ENCODE data around the gene TOR4A.
A peak's percentile ranks its signal among the peaks of the same experiment; 100 is the strongest.

TOR4A gene

DNA sequence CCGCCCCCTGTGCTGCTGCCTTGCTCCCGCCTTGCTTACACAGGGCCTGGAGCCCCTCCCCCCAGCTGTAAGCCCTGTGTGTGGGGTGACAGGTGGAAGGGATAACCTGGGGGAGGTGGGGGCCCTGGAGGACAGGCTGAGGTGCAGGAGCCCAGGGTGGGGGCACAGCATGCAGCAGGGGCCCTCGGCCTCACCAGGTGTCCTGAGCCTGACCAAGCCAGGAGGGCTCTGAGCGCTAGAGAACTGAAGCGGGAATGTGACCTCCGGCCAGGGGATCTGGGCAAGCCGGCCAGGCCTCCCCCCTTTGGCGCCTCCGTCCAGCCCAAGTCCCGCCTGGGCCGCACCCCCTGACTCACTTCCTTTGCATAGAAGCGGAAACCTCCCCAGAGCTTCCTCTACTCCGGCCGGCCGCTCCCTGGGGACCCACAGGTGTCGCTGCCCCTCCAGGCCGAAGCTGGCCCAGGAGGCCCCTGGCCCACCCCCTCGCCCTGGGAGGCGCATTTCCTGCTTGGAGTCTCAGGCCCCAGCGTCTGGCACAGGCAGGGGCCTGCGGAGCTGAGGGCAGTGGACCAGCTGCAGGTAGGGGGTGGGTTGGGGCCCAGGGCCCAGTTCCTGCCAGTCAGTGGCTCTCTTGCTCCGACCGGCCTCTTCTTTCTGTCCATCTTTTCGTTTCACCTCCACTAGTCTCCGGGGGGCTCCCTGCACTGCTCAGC lies at the start of gene TOR4A:
TSS of gene TOR4A (plus strand) at position 398 of the 713 bp plus-strand sequence. CDS start 964 bp downstream, outside the sequence.
- DNase-seq, result no peak

DNA sequence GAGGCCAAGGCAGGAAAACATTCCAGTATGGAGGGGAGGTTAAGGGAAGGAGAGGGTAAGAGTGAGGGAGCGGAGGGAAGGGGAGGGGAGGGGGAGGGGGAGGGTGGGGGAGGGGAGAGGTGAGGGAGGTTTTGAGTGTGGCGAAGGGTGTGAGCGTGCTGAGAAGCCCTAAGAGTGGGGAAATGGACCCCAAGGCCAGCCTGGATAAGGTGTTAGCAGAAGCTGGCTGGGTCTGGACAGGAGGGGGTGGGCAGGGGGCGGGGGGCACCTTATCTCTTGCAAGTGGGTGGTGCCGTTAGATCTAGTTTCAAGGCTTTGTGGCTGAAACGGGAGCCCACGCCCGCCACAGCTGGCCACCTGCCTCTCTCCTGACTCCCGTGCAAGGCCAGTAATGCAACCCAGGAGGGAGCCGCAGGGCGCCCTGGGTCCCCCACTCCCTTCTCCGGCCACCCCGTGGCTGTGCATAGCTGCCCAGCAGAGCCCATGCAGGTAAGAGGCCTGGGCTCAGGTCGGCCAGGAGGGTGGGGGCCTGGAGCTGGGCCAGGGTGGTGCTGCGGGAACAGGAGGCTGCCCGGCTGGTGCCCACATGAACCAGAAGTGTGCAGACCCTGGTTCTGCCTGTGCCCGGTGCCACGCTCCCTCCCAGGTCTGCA lies 49.5 kb upstream of the TOR4A start:
- DNase-seq, result no peak

DNA sequence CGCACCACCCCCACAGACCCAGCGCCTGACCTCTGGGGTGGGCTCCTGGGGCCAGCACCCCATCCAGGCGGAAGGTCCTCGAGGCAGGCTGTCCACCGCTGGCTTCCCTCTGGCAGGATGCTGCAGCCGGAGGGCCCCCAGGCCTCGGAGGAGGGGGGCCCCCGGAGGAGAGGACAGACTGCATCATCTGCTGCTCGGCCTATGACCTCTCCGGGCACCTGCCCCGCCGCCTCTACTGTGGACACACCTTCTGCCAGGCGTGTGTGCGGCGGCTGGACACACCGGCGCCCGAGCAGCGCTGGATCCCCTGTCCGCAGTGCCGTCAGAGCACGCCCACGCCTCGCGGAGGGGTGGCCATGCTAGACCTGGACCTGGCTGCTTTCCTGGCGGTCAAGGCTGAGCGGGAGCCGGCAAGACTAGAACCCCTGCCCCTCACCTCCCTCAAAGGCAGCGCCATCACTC lies 49.0 kb upstream of the TOR4A start:
- no peak for DNase-seq

DNA sequence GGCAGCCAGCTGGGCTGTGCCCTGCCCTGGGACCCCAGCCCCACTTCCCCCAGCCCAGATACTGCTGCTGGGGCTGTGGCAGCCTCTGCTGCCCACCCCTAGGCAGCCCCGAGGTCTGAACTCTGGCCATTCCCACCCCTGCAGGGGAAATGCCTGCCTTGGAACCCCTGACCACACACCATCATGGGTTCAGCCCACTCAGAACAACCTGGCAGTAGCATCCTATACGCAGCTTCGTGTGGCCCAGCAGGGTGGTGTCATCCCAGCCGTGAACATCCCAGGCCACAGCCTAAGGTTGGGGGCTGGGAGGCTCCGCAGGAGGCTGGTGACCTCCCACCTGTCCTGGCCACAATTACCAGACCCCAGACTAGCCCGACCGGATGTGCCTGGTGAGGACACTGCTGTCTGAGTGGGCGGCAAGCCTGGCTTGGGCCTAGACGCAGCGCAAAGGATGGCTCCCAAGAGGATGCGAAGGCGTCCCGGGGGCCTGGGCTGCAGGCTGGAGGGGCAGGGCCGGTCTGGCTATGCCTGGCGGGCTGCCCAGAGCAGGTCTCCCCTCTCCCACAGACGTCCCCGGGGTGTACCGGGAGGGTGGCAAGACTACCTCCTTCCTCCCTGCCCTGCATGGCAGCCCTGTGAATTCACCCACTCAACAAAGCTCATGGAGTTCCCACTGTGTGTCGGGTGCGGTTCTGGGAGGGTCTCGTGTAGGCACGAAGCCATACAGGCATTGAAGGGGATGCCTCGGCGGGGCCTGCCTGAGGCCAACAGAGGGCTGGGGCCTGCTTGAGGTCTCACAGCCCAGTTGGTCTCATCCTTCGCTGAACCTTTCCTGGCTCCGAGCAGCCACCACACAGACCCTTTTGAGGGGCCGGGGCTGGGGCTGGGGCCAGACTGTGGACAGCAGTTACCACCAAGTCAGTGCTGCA lies 48.3 kb upstream of the TOR4A start:
- no peak for DNase-seq

DNA sequence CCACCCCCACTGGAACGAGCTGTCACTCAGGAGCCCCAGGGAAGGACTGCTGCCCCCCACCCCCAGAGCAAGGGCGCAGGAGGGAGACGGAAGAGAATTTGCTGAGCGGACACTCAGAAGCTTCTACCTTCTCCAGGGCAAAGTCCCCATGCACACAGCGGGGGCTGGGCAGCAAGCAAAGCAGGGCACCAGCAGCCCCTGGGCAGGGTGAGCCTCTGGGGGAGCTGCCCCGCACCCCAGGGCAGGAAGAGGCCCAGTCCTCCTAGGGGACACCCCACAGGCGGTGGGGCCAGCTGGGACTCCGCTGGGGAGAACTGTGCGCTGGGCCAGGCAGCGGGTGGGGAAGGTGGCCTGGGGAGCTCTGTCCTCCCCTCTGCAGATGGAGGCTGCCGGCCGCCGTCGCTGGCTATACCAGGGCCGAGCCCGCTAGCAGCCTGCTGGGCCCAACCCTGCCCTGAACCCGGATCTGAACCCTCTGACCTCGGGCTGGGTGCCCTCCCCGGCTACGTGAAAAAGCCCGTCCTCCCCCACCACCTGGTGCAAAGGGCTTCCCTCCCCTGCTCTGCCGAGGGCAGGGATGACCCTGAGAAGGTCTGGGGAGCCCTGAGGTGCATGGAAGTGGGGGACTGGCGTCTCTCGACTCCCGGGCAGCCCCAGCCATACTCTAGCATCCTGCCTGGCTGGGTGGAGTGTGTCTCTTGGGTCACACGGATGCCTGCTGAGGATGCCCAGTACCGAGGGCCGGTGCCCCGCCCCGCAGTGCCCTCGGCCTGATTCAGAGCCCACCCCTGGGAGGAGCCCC lies 47.4 kb upstream of the TOR4A start:
- no peak for DNase-seq

DNA sequence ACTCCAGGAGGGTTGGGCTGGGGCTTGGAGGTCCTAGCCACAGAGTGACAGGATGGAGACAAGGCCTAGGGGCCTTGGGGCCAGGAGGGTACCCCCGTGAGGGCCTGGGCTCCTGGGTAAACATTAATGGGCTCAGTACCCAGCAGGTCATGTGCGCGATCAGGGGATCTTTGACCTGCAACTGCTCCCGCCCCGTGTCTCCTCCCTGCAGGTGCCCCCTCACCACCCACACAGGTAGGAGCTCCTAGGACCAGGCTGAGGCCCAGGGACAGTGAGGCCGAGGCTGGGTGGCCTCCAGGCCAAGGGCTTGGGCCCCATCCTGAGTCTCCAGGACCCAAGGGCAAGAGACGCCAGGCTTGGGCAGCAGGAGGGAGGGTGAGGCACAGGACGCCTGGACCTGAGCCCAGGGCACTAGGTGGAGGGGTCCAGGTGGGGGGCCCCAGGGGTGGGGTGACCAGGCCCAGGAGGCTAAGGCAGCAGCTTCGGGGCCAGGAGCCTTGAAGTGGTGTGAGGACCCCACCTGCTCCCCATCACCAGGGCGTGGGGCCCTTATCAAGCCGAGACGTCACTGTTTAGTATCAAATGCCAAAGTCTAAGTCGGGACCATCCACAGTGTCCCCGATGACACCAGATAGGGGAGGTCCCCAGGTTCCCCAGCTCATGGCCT lies 46.7 kb upstream of the TOR4A start, which contains the start of gene SLC34A3:
TSS of gene SLC34A3 (plus strand) at position 197 of the 667 bp plus-strand sequence. CDS start 802 bp downstream, outside the sequence.
- no peak for DNase-seq

DNA sequence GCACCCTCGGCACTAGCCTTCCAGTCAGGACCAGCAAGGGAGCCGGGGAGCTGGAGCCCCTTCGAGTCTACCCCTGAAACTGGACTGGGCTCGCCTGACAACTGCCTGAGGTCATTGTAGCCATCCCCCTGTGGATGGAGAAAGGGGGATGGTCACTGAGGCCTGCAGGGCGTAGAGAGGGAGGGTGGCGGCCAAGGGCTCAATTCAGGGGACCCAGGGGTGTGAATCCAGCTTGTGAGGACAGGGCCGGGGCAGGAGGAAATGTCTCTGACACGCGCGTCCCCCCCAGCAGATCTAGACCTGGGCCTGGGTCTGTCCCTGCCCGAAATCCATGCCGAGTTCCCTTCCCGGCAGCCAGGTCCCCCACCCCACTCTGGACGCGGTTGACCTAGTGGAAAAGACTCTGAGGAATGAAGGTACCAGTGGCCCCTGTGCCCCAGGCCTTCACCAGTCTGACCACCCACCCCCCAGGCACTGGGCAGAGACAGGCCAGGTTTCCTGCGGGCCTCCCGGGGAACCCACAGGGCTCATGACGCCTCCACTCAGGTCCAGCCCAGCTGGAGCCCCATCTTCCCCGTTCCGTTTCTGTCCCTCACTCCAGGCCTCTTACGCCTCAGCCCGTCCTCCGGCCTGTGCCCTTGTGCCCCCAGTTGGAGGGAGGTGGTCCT lies 46.0 kb upstream of the TOR4A start:
- no peak for DNase-seq

DNA sequence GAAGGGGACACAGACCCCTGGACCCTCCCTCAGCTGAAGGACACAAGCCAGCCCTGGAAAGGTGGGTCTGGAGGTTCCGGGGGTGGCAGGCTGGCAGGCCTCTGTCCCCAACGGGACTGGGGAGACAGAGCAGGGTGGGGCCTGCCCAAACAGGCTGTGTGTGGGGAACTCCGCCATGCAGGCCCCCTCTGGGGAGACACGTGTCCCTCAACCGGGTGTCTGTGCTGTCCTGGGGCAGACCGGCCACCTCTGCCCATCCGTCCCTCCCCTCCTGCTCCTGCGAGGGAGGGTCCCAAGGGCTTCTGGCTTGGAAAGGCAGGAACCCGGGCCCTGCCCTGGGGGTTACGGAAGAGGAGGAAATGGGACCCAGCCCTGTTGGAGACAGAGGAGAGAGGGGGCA lies 45.4 kb upstream of the TOR4A start:
- DNase-seq, result no peak

DNA sequence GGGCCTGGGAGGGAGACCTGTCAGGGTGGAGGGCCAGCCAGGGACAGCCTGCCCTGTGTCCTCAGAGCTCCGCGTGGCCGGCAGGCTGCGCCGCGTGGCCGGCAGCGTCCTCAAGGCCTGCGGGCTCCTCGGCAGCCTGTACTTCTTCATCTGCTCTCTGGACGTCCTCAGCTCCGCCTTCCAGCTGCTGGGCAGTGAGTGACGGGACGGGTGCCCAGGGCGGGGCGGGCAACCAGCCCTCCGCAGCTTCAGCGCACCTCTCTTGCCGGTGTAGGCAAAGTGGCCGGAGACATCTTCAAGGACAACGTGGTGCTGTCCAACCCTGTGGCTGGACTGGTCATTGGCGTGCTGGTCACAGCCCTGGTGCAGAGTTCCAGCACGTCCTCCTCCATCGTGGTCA lies 45.0 kb upstream of the TOR4A start:
- DNase-seq, result no peak

DNA sequence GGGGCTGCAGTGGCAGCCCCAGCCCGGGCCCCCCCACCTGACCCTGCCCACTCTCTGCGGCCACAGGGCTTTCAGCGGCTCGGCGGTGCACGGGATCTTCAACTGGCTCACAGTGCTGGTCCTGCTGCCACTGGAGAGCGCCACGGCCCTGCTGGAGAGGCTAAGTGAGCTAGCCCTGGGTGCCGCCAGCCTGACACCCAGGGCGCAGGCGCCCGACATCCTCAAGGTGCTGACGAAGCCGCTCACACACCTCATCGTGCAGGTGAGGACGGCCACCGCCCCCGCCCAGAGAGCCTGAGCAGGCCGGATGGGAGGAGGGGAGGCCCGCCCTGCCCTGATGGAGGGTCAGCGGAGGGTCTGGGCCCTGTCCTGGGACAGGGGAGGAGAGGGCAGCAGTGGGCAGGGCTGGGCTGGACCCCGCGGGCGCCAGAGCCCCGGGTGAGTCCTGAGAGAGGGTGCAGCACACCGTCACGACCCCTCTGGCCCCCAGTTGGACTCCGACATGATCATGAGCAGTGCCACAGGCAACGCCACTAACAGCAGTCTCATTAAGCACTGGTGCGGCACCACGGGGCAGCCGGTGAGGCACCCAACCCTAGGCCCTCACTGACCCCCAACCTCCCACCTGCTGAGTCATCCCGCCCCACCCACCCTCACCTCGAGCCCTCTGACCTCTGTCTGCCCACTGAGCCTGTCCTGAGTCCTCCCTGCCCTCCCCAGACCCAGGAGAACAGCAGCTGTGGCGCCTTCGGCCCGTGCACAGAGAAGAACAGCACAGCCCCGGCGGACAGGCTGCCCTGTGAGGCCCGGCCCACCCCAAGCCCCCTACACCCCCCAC lies 44.2 kb upstream of the TOR4A start:
- DNase-seq, result no peak

DNA sequence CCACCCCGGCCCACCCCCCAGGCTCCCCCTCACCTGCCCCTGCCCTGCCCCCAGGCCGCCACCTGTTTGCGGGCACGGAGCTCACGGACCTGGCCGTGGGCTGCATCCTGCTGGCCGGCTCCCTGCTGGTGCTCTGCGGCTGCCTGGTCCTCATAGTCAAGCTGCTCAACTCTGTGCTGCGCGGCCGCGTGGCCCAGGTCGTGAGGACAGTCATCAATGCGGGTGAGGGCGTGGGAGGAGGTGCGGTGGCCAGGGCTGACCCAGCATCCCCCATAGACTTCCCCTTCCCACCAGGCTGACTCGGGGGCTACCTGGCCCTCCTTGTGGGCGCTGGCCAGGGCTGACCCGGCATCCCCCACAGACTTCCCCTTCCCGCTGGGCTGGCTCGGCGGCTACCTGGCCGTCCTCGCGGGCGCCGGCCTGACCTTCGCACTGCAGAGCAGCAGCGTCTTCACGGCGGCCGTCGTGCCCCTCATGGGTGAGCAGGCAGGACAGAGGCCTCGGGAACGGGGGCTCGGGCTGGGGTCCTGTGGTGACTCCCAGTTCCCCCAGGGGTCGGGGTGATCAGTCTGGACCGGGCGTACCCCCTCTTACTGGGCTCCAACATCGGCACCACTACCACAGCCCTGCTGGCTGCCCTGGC lies 43.4 kb upstream of the TOR4A start:
- DNase-seq, result no peak

DNA sequence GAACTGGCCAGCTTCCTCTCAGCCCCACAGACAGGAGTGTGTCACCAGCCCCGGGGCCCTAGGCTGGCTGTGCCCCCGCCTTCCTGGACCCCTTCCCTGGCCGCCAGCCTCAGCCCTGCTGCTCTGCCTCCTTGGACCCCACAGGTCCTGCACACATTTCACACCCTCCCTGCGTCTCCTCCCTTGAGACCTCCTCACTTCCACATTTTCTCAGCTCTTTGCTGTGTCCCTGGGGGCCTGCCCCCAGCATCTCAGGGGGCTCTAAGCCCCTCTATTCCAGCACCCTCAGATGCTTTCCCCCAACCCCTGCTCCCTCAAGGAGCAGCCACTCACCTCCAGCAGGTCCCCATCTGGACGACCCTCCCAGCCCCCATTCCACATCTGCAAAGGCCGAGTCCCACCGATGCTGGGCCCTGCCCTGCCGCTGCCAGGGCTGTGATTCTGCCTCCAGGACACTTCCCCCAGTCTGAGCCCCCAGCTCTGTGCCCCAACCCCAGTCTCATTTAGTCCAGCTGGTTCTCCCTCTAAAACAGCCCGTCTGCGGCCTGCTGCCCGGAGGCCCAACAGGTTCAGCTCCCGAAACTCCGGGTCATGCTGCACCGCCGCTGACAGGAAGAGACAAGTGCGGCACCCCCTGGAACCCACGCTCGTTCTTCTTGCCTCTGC lies 42.6 kb upstream of the TOR4A start:
- DNase-seq, result no peak

DNA sequence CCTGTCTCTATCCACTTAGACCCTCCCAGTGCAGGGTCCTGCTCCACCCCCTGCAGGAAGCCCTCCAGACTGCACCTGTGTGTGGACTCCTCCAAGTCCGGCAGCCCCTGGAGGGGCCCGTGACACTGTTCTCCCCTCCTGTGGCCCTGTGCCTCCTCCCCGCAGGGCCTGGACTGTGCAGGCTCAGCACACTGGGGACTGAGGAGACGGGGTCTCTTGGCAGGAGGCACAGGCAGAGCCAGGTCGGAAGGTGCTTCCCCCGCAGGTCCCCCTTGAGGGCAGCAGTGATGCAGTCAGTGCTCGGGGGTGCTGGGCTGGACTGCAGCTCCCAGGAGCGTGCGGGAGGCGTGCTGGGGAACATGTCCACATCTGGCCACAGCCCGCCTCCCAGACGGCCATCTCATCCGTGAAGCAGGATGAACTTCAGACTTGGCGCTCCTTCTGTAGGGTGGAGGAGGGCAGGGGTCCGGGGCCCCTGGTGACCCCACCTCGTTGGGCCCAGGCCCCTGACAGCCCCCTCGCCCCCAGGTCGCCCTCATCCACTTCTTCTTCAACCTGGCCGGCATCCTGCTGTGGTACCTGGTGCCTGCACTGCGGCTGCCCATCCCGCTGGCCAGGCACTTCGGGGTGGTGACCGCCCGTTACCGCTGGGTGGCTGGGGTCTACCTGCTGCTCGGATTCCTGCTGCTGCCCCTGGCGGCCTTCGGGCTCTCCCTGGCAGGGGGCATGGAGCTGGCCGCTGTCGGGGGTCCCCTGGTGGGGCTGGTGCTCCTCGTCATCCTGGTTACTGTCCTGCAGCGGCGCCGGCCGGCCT lies 41.9 kb upstream of the TOR4A start:
- DNase-seq, result no peak

DNA sequence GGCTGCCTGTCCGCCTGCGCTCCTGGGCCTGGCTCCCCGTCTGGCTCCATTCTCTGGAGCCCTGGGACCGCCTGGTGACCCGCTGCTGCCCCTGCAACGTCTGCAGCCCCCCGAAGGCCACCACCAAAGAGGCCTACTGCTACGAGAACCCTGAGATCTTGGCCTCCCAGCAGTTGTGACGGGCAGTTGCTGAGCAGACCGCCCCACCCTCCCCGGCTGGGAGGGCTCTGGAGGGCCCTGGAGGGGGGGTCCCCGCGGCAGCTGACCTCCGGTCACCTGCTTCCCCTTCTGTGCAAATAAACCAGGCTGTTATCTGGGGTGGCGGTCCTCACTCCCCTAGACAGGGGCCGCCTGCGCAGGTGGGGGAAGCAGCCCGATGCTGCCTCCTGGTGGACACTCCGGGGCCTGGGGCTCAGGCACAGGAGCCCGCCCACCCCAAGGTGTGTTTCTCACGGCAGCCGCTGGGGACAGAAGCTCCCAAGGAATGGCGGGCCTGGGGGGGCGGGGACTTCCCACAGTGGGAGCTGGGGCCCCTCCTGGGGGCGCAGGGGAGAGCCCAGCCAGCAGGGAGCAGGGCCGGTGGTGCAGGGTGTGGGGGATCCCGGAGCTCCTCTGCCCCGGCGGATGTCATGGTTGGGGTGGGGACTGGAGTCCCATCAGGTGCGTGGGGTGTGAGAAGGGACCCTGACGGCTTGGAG lies 41.1 kb upstream of the TOR4A start:
- peak; percentile 42 for DNase-seq

DNA sequence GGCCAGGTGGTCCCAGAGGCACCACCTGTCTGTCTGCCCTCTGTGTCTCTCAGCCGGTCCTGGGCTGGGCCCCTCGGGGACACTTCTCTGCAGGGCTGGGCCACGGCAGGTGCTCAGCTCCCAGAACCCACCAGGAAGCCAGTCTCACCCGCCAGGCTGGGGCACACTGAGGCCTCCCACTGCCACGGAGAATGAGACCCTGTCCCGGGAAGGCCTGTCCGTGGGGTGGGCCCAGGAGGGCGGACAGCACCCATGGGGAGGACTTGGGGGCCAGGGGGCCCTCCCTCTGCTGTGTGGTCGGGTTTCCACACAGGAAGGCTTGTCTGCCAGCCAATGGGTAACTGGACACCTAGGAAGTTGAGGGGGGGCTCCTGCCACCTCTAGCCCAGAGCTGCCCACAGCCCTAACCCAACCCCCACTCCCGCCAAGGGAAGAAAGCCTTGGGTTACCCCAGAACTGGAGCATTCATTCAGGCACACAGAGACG lies 40.5 kb upstream of the TOR4A start:
- DNase-seq, result no peak

DNA sequence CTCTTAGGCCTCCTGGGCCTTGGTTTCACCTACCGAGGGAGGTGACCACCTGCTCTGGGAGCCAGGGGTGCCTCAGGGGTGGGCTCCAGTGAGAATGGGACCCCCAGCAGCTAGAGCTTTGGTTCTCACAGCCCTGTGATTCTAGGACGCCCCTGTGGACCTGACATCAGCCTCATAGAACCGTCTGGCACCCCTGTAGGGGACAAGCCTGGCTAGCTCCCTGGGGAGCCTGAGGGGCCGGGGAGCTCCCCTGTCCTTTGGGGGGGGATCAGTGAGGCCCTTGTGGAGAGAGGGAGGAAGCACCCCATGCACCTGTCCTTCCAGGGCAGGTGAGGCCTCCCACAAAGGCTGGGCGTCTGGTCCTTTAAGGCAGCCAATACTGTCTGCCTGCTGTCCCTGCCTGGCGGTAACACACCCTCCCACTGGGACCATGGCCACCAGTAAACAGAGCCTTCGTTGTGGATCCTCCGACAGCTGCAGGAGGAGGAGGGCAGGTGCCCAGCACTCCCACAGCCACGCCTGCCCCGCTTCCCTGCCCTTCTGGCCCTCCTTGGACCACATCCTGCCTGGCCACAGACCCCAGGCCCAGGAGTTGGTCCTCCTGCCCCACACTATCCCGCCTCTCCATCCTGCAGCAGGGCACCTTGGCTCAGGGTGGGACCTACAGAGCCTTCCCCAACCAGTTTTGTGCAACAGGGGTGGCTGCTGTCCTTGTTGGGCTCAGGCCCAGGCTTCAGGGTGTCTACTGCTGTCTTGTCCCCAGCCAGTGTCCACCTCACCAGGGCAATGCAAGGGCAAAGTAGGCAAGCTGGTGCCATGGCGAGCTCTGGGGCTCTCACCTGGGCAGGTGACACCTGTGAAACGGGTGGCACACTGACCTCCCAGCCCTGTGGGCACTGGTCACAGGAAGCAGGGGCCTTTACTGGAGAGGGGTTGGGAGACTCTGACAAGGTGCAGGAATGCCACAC lies 39.5 kb upstream of the TOR4A start:
- no peak for DNase-seq
